Testis (tissue), 3 donors: ENCODE results near the gene SAXO2. TPM values are rescaled to one million over a fixed set of nuclear protein-coding genes. Genes with fewer than 3 reads are reported as not detected.
"Not testable (repeated sequence)": the region's sequence is repeated elsewhere in the genome, so short reads cannot be mapped to it uniquely, and the experiment has no call there.

Source experiments
- DNase-seq: peaks from one replicate; pipeline ENCODE4 v3.0.0-alpha.2; 2019
- H3K27ac ChIP-seq, 2 donors: fragments of 200-600 bp; sonication (generic); one replicate each; pipeline ENCODE4 v1.5.1; 2019
- H3K27me3 ChIP-seq: fragments of 200-600 bp; sonication (generic); one replicate; pipeline ENCODE4 v1.5.1; 2019
- H3K36me3 ChIP-seq: fragments of 200-600 bp; sonication (generic); one replicate; pipeline ENCODE4 v1.5.1; 2017; ENCODE audit warnings: low read depth; ENCODE audit errors: missing control alignments
- H3K4me1 ChIP-seq: fragments of 200-600 bp; sonication (generic); one replicate; pipeline ENCODE4 v1.5.1; 2019
- H3K4me3 ChIP-seq, 2 donors: fragments of 200-600 bp; sonication (generic); one replicate each; pipeline ENCODE4 v1.5.1; 2017 to 2019
- H3K9me3 ChIP-seq: fragments of 200-600 bp; sonication (generic); one replicate; pipeline ENCODE4 v1.5.1; 2017
- POLR2A ChIP-seq: fragments of 450-650 bp; IDR thresholded peaks from one replicate; pipeline ENCODE4 v1.6.1; 2017; ENCODE audit warnings: antibody characterized with exemption, mild to moderate bottlenecking, moderate library complexity
- WGBS, 2 donors: methylation state at CpG; one replicate each; pipeline ENCODE4 v1.1.5; 2018; 5-methylcytosine and 5-hydroxymethylcytosine counted together
- intact Hi-C: fragments of 100-400 bp; cut with DNase I; formaldehyde crosslinking; loops from one replicate; pipeline ENCODE4 v1.15.1; 2023; ENCODE audit warnings: low total_unique reads
- polyA plus RNA-seq: library from polyadenylated mRNA; stranded (reverse); fragments of 350-450 nt; fragmentation: Illumina TruSeq; extraction: RNeasy Lipid Tissue Mini Kit (QIAGEN cat#74804); gene quantifications from one replicate; pipeline ENCODE4 v1.2.3, GENCODE V29; 2014; ENCODE audit warnings: low read depth, low replicate concordance; ENCODE audit not compliant: insufficient read depth
- total RNA-seq, 2 donors: library from RNA; depleted of rRNA; stranded (reverse); fragments of >200 nt; gene quantifications; one replicate each; pipeline ENCODE4 v1.2.3, GENCODE V29; 2016
- TF ChIP-seq, protein P1 (sequence below), 3 experiments: fragments of 450-650 bp in 2 of 3; fragments of 200-600 bp in 1 of 3; sonication (generic) in 1 of 3; IDR thresholded peaks; one replicate each; pipeline ENCODE4 v1.5.1; 2016 to 2019; ENCODE audit warnings: antibody characterized with exemption in 3 of 3, mild to moderate bottlenecking in 2 of 3, moderate library complexity in 1 of 3

The SAXO2 gene
- total and polyA plus RNA-seq, 3 donors from 2014 or later, result 22.1 to 35.2 (median 28.0) TPM

DNA sequence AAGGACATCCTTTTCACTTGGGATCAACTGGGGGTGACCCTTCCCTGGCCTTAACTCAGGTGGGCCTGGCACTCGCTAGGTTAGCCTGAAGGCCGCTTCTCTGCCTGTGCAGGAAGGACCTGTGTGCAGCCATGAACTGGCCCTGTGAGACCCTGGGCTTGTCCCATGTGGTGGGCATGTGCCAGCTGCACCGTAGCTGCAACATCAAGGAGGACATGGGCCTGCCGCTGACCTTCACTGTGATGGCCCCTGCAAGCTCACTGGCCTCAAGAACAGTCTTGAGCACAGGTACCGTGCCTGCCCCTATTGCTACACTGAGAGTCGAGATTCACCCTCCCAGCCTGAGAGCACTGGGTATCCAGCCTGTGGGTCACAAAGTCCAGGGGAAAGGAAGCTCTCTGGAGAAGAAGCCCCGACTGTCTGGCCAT, 43.0 kb downstream of the SAXO2 start:
- Histone ChIP-seq H3K27ac (no peak overlapping the region), H3K9me3 (no peaks in the 10 kb centered on the region), H3K27me3 (no peaks in the 10 kb centered on the region), H3K36me3 (no peaks in the 10 kb centered on the region), H3K4me3 (no peak overlapping the region), H3K4me1 (no peaks in the 10 kb centered on the region)
- intact Hi-C loops, result no loop called here
- WGBS, 2 donors, result 87 to 88% methylated on average over 6 to 7 of the region's 7 CpGs
- no peak for DNase-seq
- no peak for TF ChIP-seq POLR2A
- TF ChIP-seq, protein P1, sequence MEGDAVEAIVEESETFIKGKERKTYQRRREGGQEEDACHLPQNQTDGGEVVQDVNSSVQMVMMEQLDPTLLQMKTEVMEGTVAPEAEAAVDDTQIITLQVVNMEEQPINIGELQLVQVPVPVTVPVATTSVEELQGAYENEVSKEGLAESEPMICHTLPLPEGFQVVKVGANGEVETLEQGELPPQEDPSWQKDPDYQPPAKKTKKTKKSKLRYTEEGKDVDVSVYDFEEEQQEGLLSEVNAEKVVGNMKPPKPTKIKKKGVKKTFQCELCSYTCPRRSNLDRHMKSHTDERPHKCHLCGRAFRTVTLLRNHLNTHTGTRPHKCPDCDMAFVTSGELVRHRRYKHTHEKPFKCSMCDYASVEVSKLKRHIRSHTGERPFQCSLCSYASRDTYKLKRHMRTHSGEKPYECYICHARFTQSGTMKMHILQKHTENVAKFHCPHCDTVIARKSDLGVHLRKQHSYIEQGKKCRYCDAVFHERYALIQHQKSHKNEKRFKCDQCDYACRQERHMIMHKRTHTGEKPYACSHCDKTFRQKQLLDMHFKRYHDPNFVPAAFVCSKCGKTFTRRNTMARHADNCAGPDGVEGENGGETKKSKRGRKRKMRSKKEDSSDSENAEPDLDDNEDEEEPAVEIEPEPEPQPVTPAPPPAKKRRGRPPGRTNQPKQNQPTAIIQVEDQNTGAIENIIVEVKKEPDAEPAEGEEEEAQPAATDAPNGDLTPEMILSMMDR (IDR thresholded peaks at IDR 0.05), result no peak

DNA sequence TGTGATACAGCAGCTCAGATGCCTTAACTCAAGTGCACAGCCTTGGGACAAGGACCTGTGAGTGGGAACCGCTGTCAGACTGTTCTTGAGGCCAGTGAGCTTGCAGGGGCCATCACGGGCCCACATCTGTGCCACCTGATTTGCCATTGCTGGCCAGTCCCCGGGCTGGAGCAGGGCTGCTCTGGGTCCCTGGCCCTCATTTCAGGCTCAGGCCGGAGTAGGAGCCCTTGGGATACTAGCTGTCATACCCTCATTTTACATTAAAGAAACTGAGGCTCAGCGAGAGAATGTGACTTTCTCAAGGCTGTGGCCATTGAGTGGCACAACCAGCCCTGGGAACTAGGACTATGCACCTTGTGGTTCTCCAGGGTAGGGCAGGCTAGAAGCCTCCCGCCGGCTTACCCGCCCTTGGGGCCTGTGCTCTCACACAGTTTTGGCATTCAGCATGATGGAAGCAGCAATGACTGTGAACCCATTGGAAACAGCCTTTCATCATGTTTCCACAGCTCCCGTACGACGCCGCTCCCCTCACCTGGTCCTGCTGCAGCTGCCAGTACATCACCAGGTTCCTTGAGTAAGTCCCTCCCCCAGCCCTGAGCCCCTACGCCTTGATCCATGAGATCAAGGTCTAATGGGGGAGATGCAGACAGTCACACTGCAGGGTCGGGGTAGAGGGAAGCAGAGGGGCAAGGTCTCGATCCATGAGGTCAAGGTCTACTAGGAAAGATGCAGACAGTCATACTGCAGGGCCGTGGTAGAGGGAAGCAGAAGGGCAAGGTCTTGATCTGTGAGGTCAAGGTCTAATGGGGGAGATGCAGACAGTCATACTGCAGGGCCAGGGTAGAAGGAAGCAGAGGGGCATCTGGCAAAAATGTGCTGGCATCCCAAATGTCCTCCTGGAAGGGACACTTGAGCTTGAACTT, 44.4 kb downstream of the SAXO2 start:
- intact Hi-C loops, result no loop called here
- Histone ChIP-seq H3K4me1 (no peaks in the 10 kb centered on the region), H3K27me3 (no peaks in the 10 kb centered on the region), H3K9me3 (no peaks in the 10 kb centered on the region), H3K27ac (no peak overlapping the region), H3K36me3 (no peaks in the 10 kb centered on the region), H3K4me3 (no peak overlapping the region)
- TF ChIP-seq, protein P1 (IDR thresholded peaks at IDR 0.05), result no peak
- TF ChIP-seq POLR2A, result no peak
- DNase-seq, result no peak
- WGBS, 2 donors, result 83 to 86% methylated on average over 16 of the region's 16 CpGs

DNA sequence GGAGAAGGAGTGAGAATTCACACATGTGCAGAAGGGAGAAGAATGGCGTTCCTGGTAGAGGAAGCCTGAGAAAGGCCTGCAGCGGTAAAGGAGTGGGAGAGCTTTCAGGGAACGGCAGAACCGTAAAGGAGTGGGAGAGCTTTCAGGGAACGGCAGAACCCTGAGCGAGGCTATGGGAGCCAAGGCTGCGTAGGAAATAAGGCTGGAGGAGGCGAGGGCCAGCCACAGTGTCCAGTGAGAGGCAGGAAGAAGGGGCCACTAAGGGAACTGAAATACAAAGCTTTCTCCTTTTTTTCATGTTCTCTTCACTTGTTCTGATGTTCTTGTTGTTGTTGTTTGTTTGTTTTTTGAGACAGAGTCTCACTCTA, 45.1 kb downstream of the SAXO2 start:
- H3K4me3 ChIP-seq, result no peak overlapping the region
- intact Hi-C loops, result no loop called here
- no peaks in the 10 kb centered on the region for H3K4me1 ChIP-seq
- H3K27ac ChIP-seq, result no peak overlapping the region
- no peaks in the 10 kb centered on the region for H3K9me3 ChIP-seq
- WGBS, 2 donors, result 79 to 82% methylated on average over 8 of the region's 8 CpGs
- H3K27me3 ChIP-seq, result no peaks in the 10 kb centered on the region
- no peaks in the 10 kb centered on the region for H3K36me3 ChIP-seq
- TF ChIP-seq, protein P1 (IDR thresholded peaks at IDR 0.05), result no peak
- no peak for TF ChIP-seq POLR2A
- no peak for DNase-seq

DNA sequence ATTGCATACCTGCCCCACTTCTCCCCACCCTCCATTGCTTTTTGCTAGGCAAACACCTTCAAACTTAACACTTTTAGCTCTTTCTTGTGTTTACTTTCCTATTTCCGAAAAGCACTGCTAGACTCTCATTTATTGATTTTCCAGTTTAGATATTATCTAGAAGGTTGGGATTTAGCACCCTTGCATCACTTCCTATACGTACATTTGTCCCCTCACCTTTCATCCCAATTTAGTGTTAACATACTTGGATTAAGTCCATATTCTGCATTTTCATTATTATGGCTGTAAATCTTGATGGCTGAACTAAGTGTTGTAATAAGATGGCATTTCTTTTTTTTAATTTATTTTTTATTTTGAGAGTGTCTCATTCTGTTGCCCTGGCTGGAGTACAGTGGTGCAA, 47.2 kb downstream of the SAXO2 start:
- intact Hi-C loops, result no loop called here
- no peak for DNase-seq
- Histone ChIP-seq H3K36me3 (no peaks in the 10 kb centered on the region), H3K4me3 (no peak overlapping the region), H3K4me1 (no peaks in the 10 kb centered on the region), H3K9me3 (no peaks in the 10 kb centered on the region), H3K27ac (no peak overlapping the region), H3K27me3 (no peaks in the 10 kb centered on the region)
- TF ChIP-seq, protein P1 (IDR thresholded peaks at IDR 0.05), result no peak
- TF ChIP-seq POLR2A, result no peak
- 91 to 94% methylated on average over 2 of the region's 2 CpGs for WGBS, 2 donors

DNA sequence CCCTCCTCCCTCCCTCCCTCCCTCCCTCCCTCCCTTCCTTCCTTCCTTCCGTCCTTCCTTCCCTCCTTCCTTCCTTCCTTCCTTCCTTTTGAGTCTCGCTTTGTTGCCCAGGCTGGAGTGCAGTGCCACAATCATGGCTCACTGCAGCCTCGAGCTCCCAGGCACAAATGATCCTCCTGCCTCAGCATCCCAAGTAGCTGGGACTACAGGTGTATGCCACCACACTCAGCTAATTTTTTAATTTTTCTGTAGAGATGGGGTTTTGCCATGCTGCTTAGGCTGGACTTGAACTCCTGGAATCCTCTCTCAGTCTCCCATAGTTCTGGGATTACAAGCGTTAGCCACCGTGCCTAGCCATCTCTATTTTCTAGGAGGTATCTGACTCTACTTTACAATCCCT, 48.7 kb downstream of the SAXO2 start:
- 89 to 92% methylated on average over 5 of the region's 5 CpGs for WGBS, 2 donors
- intact Hi-C loops, result not testable (repeated sequence)

More for the DNA sequence above, 48.7 kb downstream of the SAXO2 start:
- not testable (repeated sequence) for H3K4me3 ChIP-seq, H3K9me3 ChIP-seq, H3K27me3 ChIP-seq, H3K4me1 ChIP-seq, DNase-seq, H3K27ac ChIP-seq, H3K36me3 ChIP-seq
